HG02623 (cell line): ENCODE results near the gene TPRX1.
"Not testable (repeated sequence)": the region's sequence is repeated elsewhere in the genome, so short reads cannot be mapped to it uniquely, and the experiment has no call there.

Experiments
- ATAC-seq: cut with Tn5 transposase; IDR thresholded peaks from one replicate; pipeline ENCODE4 v1.9.1; 2021; ENCODE audit warnings: moderate library complexity; ENCODE audit not compliant: unreplicated experiment

TPRX1 gene

DNA sequence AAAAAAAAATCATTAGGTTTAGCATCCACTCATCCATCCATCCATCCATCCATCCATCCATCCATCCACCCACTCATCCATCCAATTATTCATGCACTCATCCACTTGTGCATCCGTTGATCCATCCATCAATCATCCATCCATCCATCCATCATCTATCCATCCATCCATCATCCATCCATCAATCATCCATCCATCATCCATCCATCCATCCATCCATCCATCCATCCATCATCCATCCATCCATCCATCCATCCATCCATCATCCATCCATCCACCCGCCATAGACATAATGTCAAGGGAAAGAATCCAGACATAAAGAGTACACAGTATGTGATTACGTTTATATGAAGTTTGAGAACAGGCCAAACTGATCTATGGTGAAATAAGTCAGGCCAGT is 34.8 kb downstream of the TPRX1 start:
- no peak for ATAC-seq

DNA sequence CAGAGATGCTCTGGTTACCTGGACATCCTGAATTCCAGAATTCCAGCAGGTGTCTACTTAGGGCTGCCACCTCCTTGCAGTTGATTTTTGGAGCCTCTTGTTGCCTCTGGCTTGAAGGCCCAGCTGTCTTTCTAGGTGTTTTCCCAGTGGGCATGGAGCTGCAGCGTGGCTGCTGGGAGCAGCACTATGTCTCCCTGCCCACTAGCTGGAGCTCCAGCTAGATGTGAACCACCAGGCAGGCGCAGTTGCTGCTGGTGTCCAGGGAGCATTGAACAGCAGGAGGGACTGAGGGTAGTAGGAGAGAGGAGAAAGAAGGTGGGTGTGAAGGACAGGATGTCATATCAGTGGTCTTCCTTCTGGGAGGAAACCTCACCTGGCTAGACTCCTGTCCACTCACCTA is 35.7 kb downstream of the TPRX1 start:
- no peak for ATAC-seq

DNA sequence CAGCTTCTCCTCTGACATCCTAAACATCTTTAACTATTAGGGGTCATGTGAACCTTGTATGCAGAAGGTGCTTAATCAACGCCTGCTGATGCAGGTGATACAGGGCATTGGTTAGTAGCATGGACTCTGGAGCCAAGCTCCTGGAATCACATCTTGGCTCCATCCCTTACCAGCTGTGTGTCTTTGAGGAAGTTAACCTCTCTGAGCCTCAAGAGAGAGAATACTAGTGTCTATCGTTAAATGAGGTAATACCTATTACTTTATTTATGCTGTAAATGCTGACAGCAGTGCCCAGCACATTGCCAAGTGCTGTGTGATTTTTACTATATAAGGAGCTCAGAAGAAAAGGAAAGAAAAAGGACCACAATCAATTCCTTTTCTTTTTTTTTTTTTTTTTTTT is 37.0 kb downstream of the TPRX1 start:
- no peak for ATAC-seq

DNA sequence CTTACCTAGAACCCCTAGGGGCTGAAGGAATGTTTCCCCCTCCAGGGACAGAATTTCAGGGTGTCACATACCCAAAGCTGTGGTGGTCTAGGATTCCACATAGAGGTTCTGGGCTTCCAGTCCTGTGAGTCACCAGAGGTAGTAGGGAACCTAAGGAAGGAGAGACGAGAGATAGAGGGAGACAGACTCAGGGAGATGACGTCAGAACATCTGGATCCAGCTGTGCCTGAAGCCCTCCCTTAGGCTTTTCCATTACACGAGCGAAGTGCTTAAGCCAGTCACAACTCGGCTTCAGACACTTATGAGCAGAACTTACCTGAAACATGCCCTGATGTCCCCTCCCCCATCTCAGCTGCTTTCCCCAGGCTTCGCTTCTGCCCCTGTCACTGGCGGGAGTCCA is 37.7 kb downstream of the TPRX1 start:
- no peak for ATAC-seq

DNA sequence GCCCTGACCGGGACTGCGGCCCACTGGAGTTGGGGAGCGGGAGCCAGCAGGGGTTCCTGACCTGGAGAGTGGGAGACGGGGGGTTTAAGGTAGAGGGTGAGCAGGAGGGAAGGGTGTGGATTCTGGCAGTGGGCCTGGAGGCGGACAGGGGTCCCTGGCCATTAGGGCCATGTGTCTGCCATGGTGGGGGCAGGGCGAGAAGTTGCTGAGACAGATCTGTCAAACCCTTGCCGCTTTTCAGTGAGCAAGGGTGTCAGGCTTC is 38.1 kb downstream of the TPRX1 start:
- no peak for ATAC-seq

DNA sequence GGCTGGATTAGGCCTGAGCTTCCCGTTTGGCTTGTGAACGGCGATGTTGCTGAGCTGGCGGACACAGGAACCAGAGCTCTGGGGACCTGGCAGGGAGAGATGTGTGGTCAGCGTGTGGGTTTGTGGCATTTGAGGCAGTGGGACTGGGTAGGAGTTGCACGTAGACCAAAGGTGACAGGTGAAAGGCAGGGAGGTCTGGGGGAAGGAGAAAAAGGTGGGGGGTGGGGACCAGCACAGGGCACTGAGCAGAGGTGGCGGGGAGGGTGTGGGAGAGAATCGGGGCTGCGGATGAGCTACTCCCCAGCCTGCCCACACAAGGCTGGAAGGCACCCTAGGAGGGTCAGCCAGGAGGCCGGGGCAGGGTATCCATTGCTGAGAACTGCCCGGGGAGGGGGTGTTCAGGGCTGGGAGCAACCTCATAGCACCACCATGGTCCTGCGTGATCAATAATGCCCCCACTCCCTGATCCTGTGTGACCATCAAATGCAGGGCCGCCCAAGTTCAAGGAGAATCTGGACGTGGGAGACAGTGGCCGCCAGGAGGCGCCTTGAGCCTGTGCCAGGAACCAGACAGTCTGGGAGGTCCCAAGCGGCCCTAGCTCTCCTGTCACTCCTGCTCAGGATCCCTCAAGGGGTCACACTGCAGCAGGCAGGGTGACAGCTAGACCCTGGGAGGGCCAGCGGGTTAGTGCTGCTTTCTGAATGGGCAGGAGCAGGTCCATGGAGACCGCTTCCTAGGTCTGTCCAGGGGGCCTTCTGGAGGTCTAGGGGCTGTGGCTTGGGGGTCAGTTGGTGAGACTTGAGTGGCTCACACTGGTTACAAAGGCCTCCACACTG is 38.6 kb downstream of the TPRX1 start:
- no peak for ATAC-seq

DNA sequence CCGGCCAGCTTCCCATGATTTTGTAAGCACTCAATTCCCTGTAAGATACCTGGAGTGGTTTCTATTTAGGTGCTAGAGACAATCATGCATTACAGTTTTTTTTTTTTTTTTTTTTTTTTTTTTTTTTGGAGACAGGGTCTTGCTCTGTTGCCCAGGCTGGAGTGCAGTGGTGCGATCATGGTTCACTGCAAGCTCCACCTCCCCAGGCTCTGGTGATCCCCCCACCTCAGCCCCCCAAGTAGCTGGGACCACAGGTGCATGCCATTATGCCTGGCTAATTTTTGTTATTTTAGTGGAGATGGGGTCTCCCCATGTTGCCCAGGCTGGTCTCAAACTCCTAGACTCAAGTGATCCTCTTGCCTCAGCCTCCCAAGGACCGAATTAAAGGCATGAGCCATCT is 39.6 kb downstream of the TPRX1 start:
- not testable (repeated sequence) for ATAC-seq

DNA sequence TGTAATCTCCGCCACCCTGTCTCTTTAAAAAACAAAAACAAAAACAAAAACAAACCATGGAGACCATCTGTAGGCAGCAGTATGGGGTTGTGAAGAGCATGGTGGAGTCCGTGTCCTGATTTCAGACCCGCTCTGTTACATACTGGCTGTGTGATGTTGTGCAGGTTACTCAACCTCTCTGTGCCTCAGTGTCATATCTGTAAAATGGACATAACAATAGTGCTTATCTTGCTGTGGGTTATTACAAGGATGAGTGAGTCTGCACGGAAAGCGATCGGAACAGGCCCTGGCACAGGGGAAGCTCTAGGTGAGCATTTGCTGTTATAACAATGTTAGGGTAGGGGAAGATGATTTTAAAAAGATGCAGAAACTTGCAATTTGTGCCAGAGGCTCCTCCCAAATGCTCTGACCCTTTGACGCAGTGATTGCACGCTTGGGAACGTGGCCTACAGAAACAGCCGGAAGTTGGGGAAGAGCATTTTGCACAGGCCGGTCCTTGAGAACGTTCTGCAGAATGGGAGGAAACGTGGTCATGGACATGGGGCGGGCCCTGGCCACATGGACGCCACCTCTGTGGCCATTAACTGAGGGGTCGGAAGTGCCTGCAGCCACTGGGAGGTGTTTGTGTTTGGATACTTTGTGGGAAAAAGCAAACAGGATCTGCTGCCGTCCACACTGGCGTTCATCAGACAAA is 41.6 kb downstream of the TPRX1 start:
- no peak for ATAC-seq

DNA sequence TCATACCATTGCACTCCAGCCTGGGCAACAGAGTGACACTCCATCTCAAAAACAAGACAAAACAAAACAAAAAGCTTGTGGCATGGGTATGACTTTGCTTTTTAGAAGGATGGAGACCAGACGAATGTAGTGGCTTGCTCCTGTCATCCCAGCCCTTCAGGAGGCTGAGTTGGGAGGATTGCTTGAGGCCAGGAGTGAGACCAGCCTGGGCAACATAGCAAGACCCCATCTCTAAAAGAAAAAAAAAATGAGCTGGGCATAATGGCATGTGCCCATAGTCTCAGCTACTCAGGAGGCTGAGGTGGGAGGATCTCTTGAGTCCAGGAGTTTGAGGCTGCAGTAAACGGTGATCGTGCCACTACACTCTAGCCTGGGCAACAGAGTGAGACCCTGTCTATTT is 42.2 kb downstream of the TPRX1 start:
- ATAC-seq, result no peak

DNA sequence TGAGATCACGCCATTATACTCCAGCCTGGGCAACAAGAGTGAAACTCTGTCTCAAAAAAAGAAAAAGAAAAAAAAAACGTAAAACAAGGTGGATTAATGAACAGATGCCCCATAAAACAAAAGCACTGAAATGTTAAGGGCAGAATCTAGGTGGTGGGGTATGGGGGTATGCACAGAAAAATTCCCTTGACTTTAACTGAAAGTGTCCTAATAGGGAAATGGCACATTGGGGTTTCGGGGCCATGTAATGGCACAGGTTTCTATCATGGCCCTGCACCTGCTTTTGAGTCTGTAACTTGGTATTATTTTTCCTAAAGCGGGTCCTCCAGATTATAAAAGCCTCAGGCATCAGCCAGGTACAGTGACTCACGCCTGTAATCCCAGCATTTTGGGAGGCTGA is 42.8 kb downstream of the TPRX1 start:
- no peak for ATAC-seq

DNA sequence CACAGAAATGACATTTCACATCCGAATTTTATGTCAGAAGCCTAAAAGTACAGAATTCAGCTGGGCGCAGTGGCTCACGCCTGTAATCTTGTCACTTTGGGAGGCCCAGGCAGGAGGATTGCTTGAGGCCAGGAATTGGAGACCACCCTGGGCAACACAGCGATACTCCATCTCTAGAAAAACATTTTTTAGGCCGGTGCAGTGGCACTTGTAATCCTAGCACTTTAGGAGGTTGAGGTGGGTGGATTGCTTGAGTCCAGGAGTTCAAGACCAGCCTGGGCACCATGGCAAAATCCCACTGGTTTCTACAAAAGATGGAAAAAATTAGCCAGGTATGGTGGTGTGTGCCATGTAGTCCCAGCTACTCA is 43.7 kb downstream of the TPRX1 start:
- ATAC-seq, result no peak

DNA sequence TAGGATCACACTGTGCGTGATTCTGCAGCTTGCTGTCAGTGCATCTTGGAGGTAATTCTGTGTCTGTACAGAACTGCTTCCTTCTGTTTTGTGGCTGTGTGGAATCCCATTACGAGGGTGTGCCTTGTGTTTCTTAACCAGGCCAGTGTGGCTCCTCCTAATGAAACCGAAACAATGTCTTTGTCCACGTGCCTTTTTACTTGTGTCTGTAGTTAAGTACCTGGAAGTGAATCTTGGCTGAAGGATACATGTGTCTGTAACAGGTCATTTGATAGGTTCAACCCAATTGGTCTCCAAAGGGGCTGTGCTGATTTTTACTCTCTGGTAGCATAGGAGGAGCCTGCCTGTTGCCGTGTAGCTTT is 45.9 kb downstream of the TPRX1 start:
- no peak for ATAC-seq

DNA sequence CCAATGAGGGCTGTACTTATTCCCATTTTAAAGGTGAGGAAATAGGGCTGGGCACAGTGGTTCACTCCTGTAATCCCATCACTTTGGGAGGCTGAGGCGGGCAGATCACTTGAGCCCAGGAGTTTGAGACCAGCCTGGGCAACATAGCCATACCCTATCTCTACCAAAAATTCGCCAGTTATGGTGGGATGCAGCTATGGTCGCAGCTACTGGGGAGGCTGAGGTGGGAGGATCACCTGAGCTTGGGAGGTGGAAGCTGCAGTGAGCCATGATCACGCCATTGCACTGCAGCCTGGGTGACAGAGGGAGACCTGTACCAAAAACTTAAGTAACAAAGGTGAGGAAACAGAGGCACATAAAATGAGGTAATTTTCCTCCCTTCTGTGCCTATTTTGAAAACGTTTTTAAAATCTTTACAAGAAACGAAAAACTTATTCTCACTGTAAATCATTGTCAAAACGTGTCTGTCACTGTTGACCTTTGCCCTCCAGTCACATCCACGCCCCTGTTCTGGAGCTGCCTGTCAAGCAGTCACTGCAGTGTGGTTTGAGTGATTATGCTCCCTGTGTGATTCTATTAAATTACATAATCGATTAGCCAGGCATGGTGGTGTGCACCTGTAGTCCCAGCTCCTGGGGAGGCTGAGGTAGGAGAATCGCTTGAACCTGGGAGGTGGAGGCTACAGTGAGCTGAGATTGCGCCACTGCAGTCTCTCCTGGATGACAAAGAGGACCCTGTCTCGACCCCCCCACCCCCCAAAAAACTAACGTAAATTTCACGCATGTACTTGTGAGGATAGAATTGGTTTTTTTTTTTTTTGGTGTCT is 46.5 kb downstream of the TPRX1 start:
- no peak for ATAC-seq

DNA sequence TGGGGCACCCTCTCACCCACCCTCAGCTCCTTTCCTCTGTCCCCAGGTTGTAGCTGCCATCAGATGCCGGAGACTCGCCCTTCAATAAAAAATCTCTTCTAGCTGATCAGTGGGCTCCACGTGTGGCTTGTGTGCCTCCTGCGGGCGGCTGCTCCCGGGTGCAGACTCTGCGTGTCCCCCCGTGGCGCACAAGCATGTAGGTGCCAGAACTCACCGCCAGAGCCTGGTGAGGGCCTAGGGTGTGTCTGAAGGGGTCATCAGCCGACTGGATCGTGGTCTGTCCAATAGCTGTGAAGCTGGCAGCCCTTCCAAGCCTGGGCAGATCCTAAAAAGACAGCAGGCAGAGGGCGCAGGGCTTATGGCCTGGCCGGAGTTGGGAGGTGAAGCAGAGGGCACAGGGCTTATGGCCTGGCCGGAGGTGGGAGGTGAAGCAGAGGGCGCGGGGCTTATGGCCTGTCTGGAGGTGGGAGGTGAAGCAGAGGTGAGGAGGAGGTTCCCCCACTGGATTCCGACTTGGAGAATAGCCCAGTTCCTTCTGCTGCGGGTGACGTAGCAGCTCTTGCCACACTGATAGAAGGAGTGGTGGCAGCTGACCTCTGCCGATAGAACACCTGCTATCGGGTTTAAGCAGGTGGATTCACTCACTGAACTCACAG is 47.3 kb downstream of the TPRX1 start:
- ATAC-seq, result no peak

DNA sequence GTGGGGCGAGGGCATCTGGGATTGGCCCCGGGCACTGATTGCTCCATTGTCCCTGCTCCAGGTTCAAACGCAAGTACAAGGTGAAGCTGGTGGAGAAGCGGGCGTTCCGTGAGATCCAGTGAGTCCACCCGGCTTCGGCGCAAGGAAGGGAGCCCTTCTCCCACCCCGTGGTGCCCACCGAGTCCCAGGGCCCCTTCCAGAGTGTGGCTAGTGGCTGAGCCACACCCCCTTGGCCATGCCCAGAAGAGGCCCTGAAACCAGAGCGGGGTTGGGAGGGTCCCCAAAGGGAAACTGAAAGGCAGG is 47.8 kb downstream of the TPRX1 start:
- ATAC-seq, result no peak

DNA sequence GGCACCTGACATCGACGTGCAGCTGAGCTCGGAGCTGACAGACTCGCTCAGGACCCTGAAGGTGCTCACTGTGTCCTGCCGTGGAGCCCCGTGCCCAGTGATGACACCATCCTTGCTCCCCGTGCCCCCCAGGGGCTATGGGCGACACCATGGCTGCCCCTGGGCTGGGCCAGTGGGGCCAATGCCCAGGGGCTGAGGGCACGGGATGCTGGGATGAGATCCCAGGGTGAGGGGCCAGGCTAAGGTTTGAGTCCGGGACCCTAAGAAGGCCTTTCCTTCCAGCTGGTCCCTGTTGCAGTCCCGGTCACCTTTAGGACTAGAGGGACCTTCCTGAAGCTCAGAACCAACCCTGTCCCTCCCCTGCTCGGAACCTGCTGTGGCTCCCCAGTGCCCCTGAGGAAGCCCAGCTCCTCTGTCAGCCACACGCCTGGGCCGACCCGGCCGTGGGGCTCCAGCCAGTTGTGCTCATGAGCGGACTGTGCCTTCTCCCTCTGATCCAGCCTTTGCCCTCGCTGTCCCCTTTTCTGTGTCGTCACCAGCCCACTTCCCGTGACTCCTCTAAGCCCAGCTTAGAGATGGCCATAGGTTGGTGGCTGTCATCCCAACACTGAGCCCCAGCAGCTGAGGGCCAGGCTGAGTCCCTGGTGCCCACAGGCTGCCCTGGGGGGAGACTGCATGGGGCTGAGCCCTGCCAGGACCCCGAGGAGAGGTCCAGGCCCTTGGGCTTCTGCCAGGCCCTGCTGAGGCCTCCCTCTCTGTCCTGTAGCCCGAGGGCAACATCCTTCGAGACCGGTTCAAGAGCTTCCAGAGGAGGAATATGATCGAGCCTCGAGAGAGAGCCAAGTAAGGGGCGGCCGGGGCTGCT is 48.4 kb downstream of the TPRX1 start:
- ATAC-seq, result no peak

DNA sequence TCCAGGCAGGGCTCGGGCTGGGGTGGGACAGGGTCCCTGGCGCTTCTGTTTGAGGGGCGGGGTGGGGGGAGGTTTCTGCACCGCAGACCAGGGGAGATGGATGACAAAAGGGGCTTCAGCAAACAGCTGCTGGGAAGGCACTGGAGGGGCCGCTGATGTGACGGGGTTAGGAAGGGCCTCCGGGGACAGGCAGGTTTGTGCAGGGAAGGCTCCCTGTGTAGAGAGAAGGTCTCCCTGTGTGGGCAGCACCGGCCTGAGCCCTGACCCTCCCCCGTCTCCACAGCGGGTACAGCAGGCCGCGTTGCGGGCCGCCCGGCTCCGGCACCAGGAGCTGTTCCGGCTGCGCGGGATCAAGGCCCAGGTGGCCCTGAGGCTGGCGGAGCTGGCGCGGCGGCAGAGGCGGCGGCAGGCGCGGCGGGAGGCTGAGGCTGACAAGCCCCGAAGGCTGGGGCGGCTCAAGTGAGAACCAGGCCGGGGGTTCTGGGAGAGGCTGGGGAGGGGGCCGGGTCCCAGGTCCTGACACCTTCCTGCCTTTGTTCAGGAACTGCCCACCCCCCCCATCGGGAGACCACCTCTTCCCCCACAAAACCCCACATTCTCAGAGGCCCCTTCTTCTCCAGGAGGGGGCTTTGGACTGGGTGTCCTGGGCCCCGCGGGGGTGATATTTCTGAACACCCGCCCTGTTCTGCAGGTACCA is 49.1 kb downstream of the TPRX1 start:
- no peak for ATAC-seq

DNA sequence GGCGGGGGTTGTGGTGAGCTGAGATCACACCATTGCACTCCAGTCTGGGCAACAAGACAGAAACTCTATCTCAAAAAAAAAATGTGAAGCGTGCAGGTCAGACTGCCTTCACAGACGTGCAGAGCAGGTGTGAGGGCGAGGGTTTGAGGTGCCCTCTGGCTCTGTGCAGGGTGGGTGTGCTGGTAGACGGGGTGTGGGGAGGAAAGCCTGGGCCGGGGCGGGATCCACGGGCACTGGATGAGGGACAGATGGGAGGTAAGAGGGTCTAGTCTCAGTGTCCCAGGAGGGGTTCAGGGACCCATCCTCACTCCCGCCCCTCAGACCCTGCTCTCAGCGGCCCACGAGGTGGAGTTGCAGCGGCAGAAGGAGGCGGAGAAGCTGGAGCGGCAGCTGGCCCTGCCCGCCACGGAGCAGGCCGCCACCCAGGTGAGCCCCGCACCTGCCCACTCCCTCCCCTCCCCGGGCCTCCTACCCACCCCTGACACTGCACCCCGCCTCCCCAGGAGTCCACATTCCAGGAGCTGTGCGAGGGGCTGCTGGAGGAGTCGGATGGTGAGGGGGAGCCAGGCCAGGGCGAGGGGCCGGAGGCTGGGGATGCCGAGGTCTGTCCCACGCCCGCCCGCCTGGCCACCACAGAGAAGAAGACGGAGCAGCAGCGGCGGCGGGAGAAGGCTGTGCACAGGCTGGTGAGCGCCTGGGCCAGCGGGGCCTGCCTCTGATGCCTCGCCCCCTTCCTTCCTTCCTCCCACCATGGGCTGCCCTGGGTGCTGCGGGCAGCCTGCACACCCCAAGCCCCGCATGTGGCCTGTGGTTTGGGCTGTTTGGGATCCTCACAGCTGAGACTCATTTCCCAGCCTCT is 49.9 kb downstream of the TPRX1 start:
- no peak for ATAC-seq

DNA sequence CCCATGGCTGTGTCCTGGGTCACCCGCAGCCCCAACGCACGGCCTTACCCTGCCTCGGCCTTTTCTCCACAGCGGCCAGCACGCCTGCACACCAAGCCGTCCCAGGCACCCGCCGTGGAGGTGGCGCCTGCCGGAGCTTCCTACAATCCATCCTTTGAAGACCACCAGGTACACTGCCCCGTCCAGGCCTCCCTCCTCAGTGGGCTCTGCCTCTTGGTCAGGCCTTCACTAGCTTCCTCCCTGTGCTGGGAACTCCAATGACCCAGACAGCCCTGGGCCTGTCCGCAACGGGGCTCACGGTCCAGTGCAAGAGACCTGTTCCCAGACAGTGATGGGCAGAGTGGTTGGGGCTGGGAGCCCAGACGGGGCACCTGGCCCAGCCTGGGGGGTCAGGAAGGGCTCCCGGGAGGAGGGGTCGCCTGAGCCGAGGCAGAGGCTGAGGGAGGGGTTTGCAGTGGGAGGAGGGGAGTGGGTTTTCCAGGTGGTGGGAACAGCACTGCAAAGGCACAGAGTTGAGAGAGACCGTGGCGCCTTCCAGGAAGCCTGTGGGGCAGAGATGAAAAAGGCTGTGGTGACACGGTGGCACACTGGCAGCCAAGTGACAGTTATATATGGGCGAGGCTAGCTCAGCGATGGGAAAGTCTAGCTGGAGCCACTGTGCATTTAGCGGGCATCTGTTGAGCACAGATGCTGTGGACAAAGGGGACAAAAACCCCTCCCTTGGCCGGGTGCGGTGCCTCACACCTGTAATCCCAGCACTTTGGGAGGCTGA is 51.7 kb downstream of the TPRX1 start:
- ATAC-seq, result no peak
